CD14-positive monocyte (primary cell): ENCODE results near the gene OGFOD3. TPM values are rescaled to one million over a fixed set of nuclear protein-coding genes. Genes with fewer than 3 reads are reported as not detected.

ENCODE experiments used
- DNase-seq, 3 donors: peaks; one replicate each; pipeline ENCODE4 v3.0.0-alpha.2; 2011 to 2022
- H2AFZ ChIP-seq: 2 replicates; pipeline ENCODE4 v1.6.0; 2012; ENCODE audit warnings: mild to moderate bottlenecking, low read depth, low read length, inconsistent platforms; ENCODE audit not compliant: insufficient read depth, poor library complexity, severe bottlenecking
- H3K27ac ChIP-seq, 2 donors: 1 replicate in 1 of 2; 2 replicates in 1 of 2; pipeline ENCODE4 v1.5.1; 2012 to 2013; ENCODE audit warnings: low read length in 2 of 2, control low read depth in 1 of 2, inconsistent platforms in 1 of 2, low read depth in 1 of 2, mild to moderate bottlenecking in 1 of 2
- H3K27me3 ChIP-seq, 2 donors: one replicate each; pipeline versions ENCODE4 v1.6.0 to v1.6.1; 2011 to 2013; ENCODE audit warnings: low read length in 2 of 2; ENCODE audit not compliant: control insufficient read depth in 2 of 2, insufficient read depth in 2 of 2
- H3K36me3 ChIP-seq, 2 donors: replicated peaks in 1 of 2; 1 replicate in 1 of 2; 2 replicates in 1 of 2; pipeline versions ENCODE4 v1.5.1 to v1.6.1; 2012 to 2013; ENCODE audit warnings: low read length in 2 of 2, control low read depth in 1 of 2, inconsistent platforms in 1 of 2, mild to moderate bottlenecking in 1 of 2; ENCODE audit not compliant: insufficient read depth in 2 of 2, control insufficient read depth in 1 of 2
- H3K4me1 ChIP-seq, 2 donors: 1 replicate in 1 of 2; 2 replicates in 1 of 2; pipeline versions ENCODE4 v1.5.1 to v1.6.1; 2012 to 2013; ENCODE audit warnings: low read length in 2 of 2, control low read depth in 1 of 2, inconsistent platforms in 1 of 2, mild to moderate bottlenecking in 1 of 2, moderate library complexity in 1 of 2; ENCODE audit not compliant: insufficient read depth in 2 of 2, control insufficient read depth in 1 of 2
- H3K4me2 ChIP-seq: replicated peaks from 2 replicates; pipeline ENCODE3; 2012; ENCODE audit warnings: low read length, moderate library complexity, mild to moderate bottlenecking; ENCODE audit not compliant: poor library complexity, severe bottlenecking; ENCODE audit errors: extremely low read depth
- H3K4me3 ChIP-seq, 3 experiments: fragments of 200-600 bp in 1 of 3; sonication (generic) in 1 of 3; replicated peaks in 1 of 3; 1 replicate in 2 of 3; 2 replicates in 1 of 3; pipeline ENCODE4 v1.5.1; 2011 to 2013; ENCODE audit warnings: low read length in 3 of 3, mild to moderate bottlenecking in 3 of 3, control low read depth in 2 of 3, low read depth in 2 of 3, inconsistent platforms in 1 of 3, moderate library complexity in 1 of 3
- H3K79me2 ChIP-seq: 2 replicates; pipeline ENCODE4 v1.6.0; 2012; ENCODE audit warnings: mild to moderate bottlenecking, control low read depth, inconsistent platforms, low read length, moderate library complexity; ENCODE audit not compliant: insufficient read depth
- H3K9ac ChIP-seq: 2 replicates; pipeline ENCODE4 v1.6.0; 2017; ENCODE audit warnings: low read length, mild to moderate bottlenecking; ENCODE audit not compliant: insufficient read depth, poor library complexity, severe bottlenecking
- H3K9me3 ChIP-seq, 2 donors: replicated peaks in 1 of 2; 1 replicate in 1 of 2; 2 replicates in 1 of 2; pipeline versions ENCODE4 v1.5.1 to v1.6.1; 2012 to 2013; ENCODE audit warnings: low read length in 2 of 2, control low read depth in 1 of 2; ENCODE audit not compliant: control insufficient read depth in 1 of 2, insufficient read depth in 1 of 2
- H4K20me1 ChIP-seq: 2 replicates; pipeline ENCODE4 v1.6.0; 2012; ENCODE audit warnings: mild to moderate bottlenecking, low read length, control low read depth, moderate library complexity; ENCODE audit not compliant: insufficient read depth
- H3K27ac Mint-ChIP-seq, 7 donors: one replicate each; pipeline ENCODE4 v1.8.0; 2020; ENCODE audit warnings: mild to moderate bottlenecking in 7 of 7, mixed read lengths in 7 of 7, moderate library complexity in 6 of 7, inconsistent platforms in 2 of 7
- H3K27me3 Mint-ChIP-seq, 3 donors: one replicate each; pipeline ENCODE4 v1.8.0; 2021 to 2022; ENCODE audit warnings: low read depth in 3 of 3, mild to moderate bottlenecking in 3 of 3, mixed read lengths in 3 of 3, moderate library complexity in 3 of 3, inconsistent platforms in 1 of 3
- H3K36me3 Mint-ChIP-seq, 2 donors: one replicate each; pipeline ENCODE4 v1.8.0; 2020; ENCODE audit warnings: mixed read lengths in 2 of 2, inconsistent platforms in 1 of 2, mild to moderate bottlenecking in 1 of 2
- H3K4me1 Mint-ChIP-seq: one replicate; pipeline ENCODE4 v1.8.0; 2020; ENCODE audit warnings: mild to moderate bottlenecking, mixed read lengths
- H3K4me3 Mint-ChIP-seq, 2 donors: one replicate each; pipeline ENCODE4 v1.8.0; 2020; ENCODE audit warnings: mild to moderate bottlenecking in 2 of 2, mixed read lengths in 2 of 2, moderate library complexity in 1 of 2
- H3K9me3 Mint-ChIP-seq, 7 donors: one replicate each; pipeline ENCODE4 v1.8.0; 2020 to 2022; ENCODE audit warnings: mixed read lengths in 7 of 7, mild to moderate bottlenecking in 6 of 7, moderate library complexity in 6 of 7, inconsistent platforms in 2 of 7
- WGBS: methylation state at CpG from one replicate; pipeline ENCODE4 v1.1.5; 2013; ENCODE audit warnings: missing lambda C conversion rate; ENCODE audit not compliant: insufficient coverage; 5-methylcytosine and 5-hydroxymethylcytosine counted together
- intact Hi-C, 2 donors: fragments of 100-400 bp; cut with micrococcal nuclease; formaldehyde crosslinking; loops; one replicate each; pipeline versions ENCODE4 v1.15.0 to v1.15.1; 2023
- polyA plus RNA-seq, 3 donors: library from polyadenylated mRNA; depleted of rRNA in 1 of 3; unstranded in 2 of 3; stranded (reverse) in 1 of 3; fragments of 300-500 nt in 2 of 3; fragments of >200 nt in 1 of 3; fragmentation: Illumina TruSeq in 2 of 3; gene quantifications; 1 replicate in 2 of 3; 2 replicates in 1 of 3; pipeline ENCODE4 v1.2.3, GENCODE V29; 2012 to 2021
- TF ChIP-seq, protein P1 (sequence below): fragments of 200-600 bp; IDR thresholded peaks from one replicate; pipeline ENCODE4 v1.8.0; 2022; ENCODE audit warnings: antibody characterized with exemption, mild to moderate bottlenecking

Gene OGFOD3
- polyA plus RNA-seq, 3 donors: 17.9 to 36.4 (median 25.2) TPM

GRCh38 chr17:82351713-82352488 is 66.5 kb downstream of the OGFOD3 start:
- no peaks in the 10 kb centered on the region for H3K79me2 ChIP-seq
- no peak overlapping the region for H3K4me2 ChIP-seq
- TF ChIP-seq, protein P1, sequence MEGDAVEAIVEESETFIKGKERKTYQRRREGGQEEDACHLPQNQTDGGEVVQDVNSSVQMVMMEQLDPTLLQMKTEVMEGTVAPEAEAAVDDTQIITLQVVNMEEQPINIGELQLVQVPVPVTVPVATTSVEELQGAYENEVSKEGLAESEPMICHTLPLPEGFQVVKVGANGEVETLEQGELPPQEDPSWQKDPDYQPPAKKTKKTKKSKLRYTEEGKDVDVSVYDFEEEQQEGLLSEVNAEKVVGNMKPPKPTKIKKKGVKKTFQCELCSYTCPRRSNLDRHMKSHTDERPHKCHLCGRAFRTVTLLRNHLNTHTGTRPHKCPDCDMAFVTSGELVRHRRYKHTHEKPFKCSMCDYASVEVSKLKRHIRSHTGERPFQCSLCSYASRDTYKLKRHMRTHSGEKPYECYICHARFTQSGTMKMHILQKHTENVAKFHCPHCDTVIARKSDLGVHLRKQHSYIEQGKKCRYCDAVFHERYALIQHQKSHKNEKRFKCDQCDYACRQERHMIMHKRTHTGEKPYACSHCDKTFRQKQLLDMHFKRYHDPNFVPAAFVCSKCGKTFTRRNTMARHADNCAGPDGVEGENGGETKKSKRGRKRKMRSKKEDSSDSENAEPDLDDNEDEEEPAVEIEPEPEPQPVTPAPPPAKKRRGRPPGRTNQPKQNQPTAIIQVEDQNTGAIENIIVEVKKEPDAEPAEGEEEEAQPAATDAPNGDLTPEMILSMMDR: peak; percentile 94
- Mint-ChIP-seq H3K4me1 (peaks cover 3% of the 10 kb centered on the region), H3K27me3 (peaks cover 4 to 13% (median 6%) of the 10 kb centered on the region in 3 donors), H3K9me3 (no peaks in the 10 kb centered on the region), H3K27ac (peak overlapping the region in 1 of 7 donors; percentile 48), H3K4me3 (no peak overlapping the region), H3K36me3 (no peaks in the 10 kb centered on the region)
- peaks cover 0 to 2% of the 10 kb centered on the region in 2 donors for H3K27me3 ChIP-seq
- H3K4me3 ChIP-seq: no peak overlapping the region
- no peaks in the 10 kb centered on the region for H4K20me1 ChIP-seq
- no peak overlapping the region for H3K9ac ChIP-seq
- intact Hi-C loops: loop anchor here (2.0 to 10.0 kb wide), 4 partner anchors 60 to 423 kb away; no protein-coding TSS in a partner anchor
- DNase-seq: peak; percentile 77 to 82 (median 80)
- H3K4me1 ChIP-seq: peaks cover 1 to 3% of the 10 kb centered on the region in 2 donors
- no peaks in the 10 kb centered on the region for H3K36me3 ChIP-seq
- H3K9me3 ChIP-seq: no peaks in the 10 kb centered on the region
- WGBS: 29% methylated on average over 15 of the region's 26 CpGs
- H3K27ac ChIP-seq: no peak overlapping the region
- H2AFZ ChIP-seq: no peak overlapping the region

GRCh38 chr17:82351254-82351712 is 67.1 kb downstream of the OGFOD3 start:
- Histone ChIP-seq H2AFZ (no peak overlapping the region), H3K9me3 (no peaks in the 10 kb centered on the region), H3K27me3 (peaks cover 0 to 5% of the 10 kb centered on the region in 2 donors), H3K4me3 (no peak overlapping the region), H3K36me3 (no peaks in the 10 kb centered on the region), H3K79me2 (no peaks in the 10 kb centered on the region), H4K20me1 (no peaks in the 10 kb centered on the region), H3K27ac (no peak overlapping the region), H3K4me2 (no peak overlapping the region), H3K4me1 (peaks cover 6 to 9% of the 10 kb centered on the region in 2 donors), H3K9ac (no peak overlapping the region)
- peaks cover 8 to 18% (median 12%) of the 10 kb centered on the region in 3 donors for H3K27me3 Mint-ChIP-seq
- DNase-seq: no peak
- no peaks in the 10 kb centered on the region for H3K36me3 Mint-ChIP-seq
- WGBS: 45% methylated on average over 15 of the region's 21 CpGs
- H3K4me1 Mint-ChIP-seq: peaks cover 9% of the 10 kb centered on the region
- TF ChIP-seq, protein P1: no peak
- no peaks in the 10 kb centered on the region for H3K9me3 Mint-ChIP-seq
- intact Hi-C loops: loop anchor here (2.0 to 10.0 kb wide), 4 partner anchors 61 to 424 kb away; no protein-coding TSS in a partner anchor
- peak overlapping the region in 2 of 7 donors; percentile 13 to 48 for H3K27ac Mint-ChIP-seq
- no peak overlapping the region for H3K4me3 Mint-ChIP-seq
